ENCODE data around the gene HS3ST3A1. TPM values are rescaled to one million over a fixed set of nuclear protein-coding genes. Genes with fewer than 3 reads are reported as not detected.

HS3ST3A1 gene
- total and polyA plus RNA-seq, 10 donors = 1.9 to 25.9 (median 16.4) TPM

- no peaks in the 10 kb centered on the region for H3K27me3 ChIP-seq (replicated peaks in 1 of 7)
- DNase-seq = no peak
- no peak for TF ChIP-seq POLR2A (IDR thresholded peaks at IDR 0.05)
- TF ChIP-seq, protein P1, sequence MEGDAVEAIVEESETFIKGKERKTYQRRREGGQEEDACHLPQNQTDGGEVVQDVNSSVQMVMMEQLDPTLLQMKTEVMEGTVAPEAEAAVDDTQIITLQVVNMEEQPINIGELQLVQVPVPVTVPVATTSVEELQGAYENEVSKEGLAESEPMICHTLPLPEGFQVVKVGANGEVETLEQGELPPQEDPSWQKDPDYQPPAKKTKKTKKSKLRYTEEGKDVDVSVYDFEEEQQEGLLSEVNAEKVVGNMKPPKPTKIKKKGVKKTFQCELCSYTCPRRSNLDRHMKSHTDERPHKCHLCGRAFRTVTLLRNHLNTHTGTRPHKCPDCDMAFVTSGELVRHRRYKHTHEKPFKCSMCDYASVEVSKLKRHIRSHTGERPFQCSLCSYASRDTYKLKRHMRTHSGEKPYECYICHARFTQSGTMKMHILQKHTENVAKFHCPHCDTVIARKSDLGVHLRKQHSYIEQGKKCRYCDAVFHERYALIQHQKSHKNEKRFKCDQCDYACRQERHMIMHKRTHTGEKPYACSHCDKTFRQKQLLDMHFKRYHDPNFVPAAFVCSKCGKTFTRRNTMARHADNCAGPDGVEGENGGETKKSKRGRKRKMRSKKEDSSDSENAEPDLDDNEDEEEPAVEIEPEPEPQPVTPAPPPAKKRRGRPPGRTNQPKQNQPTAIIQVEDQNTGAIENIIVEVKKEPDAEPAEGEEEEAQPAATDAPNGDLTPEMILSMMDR (IDR thresholded peaks at IDR 0.05 in 8 of 11, conservative IDR thresholded peaks at IDR 0.05 in 3 of 11) = no peak
- WGBS, 5 donors = 13 to 46% (median 32%) methylated on average over 2 of the region's 2 CpGs
- intact Hi-C loops (cut with DNase I; ENCODE audit: low total_unique reads) = no loop called here
- H3K9me3 ChIP-seq = no peaks in the 10 kb centered on the region
- H3K27ac ChIP-seq = peak overlapping the region in 4 of 8 donors; percentile 16 to 54 (median 36)
- no peaks in the 10 kb centered on the region for H3K36me3 ChIP-seq
- peaks cover 0 to 28% (median 14%) of the 10 kb centered on the region in 6 donors for H3K4me1 ChIP-seq
- no peak overlapping the region for H3K4me3 ChIP-seq
Measured at GRCh38 chr17:13508896-13509295, 92.8 kb downstream of the HS3ST3A1 start.

DNA sequence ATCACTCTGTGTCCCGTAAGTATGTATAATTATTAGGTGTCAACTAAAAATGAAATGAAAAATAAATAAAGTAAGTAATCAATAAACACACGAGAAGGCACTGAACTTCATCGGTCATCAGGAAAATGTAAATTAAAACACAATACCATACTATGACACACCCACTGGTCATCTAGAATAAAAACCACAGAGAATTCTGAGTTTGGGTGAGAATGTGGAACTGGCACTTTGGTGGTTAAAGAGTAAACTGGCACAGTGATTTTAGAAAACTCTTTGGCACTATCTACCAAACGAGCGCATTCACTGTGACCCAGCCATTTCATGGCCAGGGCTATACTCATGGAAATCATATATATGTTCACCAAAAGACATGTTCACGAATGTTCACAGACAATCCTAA, 98.2 kb downstream of the HS3ST3A1 start:
- WGBS, 5 donors = 85 to 96% (median 92%) methylated on average over 6 of the region's 6 CpGs
- Histone ChIP-seq H3K27ac (no peak overlapping the region), H3K9me3 (no peaks in the 10 kb centered on the region), H3K4me3 (no peak overlapping the region), H3K4me1 (peaks cover 0 to 2% (median 0%) of the 10 kb centered on the region in 6 donors), H3K36me3 (no peaks in the 10 kb centered on the region), H3K27me3 (replicated peaks in 1 of 7) (no peaks in the 10 kb centered on the region)
- intact Hi-C loops (cut with DNase I; ENCODE audit: low total_unique reads) = no loop called here
- TF ChIP-seq, protein P1 (IDR thresholded peaks at IDR 0.05 in 8 of 11, conservative IDR thresholded peaks at IDR 0.05 in 3 of 11) = no peak
- TF ChIP-seq POLR2AphosphoS5 (IDR thresholded peaks at IDR 0.05) (no peak), POLR2A (IDR thresholded peaks at IDR 0.05) (no peak)
- no peak for DNase-seq

DNA sequence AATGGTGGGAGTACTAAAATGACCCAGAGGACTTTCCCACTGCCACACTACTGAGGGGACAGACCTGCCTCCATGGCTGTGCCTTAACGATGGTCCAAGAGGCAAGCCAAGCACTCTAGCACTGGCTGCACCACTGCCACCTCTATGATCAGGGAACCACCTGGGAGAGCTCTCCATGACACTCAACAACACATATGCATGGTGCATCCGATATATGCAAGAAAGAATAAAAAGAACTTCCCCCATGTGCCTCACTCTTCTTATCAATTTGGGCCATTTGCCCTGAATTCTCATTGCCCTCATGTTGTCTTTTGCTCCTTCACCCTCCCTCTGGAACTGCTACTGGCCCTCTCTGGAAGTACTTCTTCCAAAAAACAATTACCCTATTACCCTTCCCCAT, 99.5 kb downstream of the HS3ST3A1 start:
- Histone ChIP-seq H3K36me3 (no peaks in the 10 kb centered on the region), H3K9me3 (no peaks in the 10 kb centered on the region), H3K4me3 (no peak overlapping the region), H3K27ac (no peak overlapping the region), H3K27me3 (replicated peaks in 1 of 7) (no peaks in the 10 kb centered on the region), H3K4me1 (no peaks in the 10 kb centered on the region)
- 84 to 96% (median 87%) methylated on average over 2 of the region's 2 CpGs for WGBS, 5 donors
- intact Hi-C loops (cut with DNase I; ENCODE audit: low total_unique reads) = no loop called here
- no peak for TF ChIP-seq POLR2A (IDR thresholded peaks at IDR 0.05)
- TF ChIP-seq, protein P1 (IDR thresholded peaks at IDR 0.05 in 8 of 11, conservative IDR thresholded peaks at IDR 0.05 in 3 of 11) = no peak
- no peak for TF ChIP-seq POLR2AphosphoS5 (IDR thresholded peaks at IDR 0.05)
- DNase-seq = no peak

DNA sequence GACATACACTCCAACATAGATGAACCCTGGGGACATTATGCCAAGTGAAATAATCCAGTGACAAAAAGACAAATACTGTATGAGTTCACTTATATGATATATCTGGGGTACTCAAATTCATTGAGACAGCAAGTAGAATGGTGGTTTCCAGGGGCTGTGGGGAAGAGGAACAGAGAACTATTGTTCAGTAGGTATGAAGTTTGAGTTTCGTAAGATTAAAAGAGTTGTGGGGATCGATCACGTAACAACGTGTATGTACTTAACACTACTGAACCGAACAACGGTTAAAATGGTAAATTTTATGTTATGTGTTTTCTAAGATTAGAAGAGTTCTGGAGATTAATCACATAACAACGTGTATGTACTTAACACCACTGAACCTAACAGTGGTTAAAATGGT, 100.8 kb downstream of the HS3ST3A1 start:
- H3K36me3 ChIP-seq = no peaks in the 10 kb centered on the region
- H3K27ac ChIP-seq = no peak overlapping the region
- WGBS, 5 donors = 89 to 93% (median 93%) methylated on average over 7 of the region's 7 CpGs
- no peak for DNase-seq
- intact Hi-C loops (cut with DNase I; ENCODE audit: low total_unique reads) = no loop called here
- H3K9me3 ChIP-seq = no peaks in the 10 kb centered on the region
- no peaks in the 10 kb centered on the region for H3K27me3 ChIP-seq (replicated peaks in 1 of 7)
- TF ChIP-seq POLR2AphosphoS5 (IDR thresholded peaks at IDR 0.05) (no peak), POLR2A (IDR thresholded peaks at IDR 0.05) (no peak)
- TF ChIP-seq, protein P1 (IDR thresholded peaks at IDR 0.05 in 8 of 11, conservative IDR thresholded peaks at IDR 0.05 in 3 of 11) = no peak
- no peak overlapping the region for H3K4me3 ChIP-seq
- H3K4me1 ChIP-seq = no peaks in the 10 kb centered on the region
